Hair follicle dermal papilla cell (primary cell): ENCODE results near the gene STAC3. TPM values are rescaled to one million over a fixed set of nuclear protein-coding genes. Genes with fewer than 3 reads are reported as not detected.

Source experiments
- small RNA-seq: library from RNA; depleted of rRNA; stranded (forward); fragments of <200 nt; gene quantifications from one replicate; pipeline ENCODE3, GENCODE V24; 2012
- total RNA-seq: library from RNA; depleted of rRNA; stranded (reverse); fragments of >200 nt; gene quantifications from 2 replicates; pipeline ENCODE4 v1.2.3, GENCODE V29; 2012

The STAC3 gene
- 0.81 TPM in 1 of 2 replicates, not detected in the other for total RNA-seq

GRCh38 chr12:57250956-57251355, at the start of gene STAC3:
Gene STAC3 (minus strand): TSS chr12:57251187. CDS start chr12:57249636, 1,551 bp downstream.

GRCh38 chr12:57229634-57230380, 21.2 kb downstream of the STAC3 start, which contains the start of gene SHMT2:
Gene SHMT2 (plus strand): TSS chr12:57229711. CDS start chr12:57229779, 68 bp downstream.

GRCh38 chr12:57216014-57216911, 34.7 kb downstream of the STAC3 start, which contains the start of gene NXPH4:
Gene NXPH4 (plus strand): TSS chr12:57216794. CDS start chr12:57216970, 176 bp downstream.

Small RNAs within 50 kb of the gene (small RNA-seq; reads per million reads assigned to genes)
- 1.2 reads per million, percentile 25 among the genes with 10 or more reads in this experiment for gene MIR1228

Other genes starting within 250 kb of the STAC3 start
- gene ZBTB39, start 244.6 kb downstream of the STAC3 start, total RNA-seq, result 6.4 and 8.3 TPM in 2 replicates
- gene TAC3, start 234.7 kb downstream of the STAC3 start, total RNA-seq, result not detected in 2 replicates
- 0.12 TPM in 1 of 2 replicates, not detected in the other for gene MYO1A, start 201.1 kb downstream of the STAC3 start, total RNA-seq
- 3.9 and 4.9 TPM in 2 replicates for gene NEMP1, start 172.4 kb downstream of the STAC3 start, total RNA-seq
- gene NAB2, start 162.1 kb downstream of the STAC3 start, total RNA-seq, result 49.7 and 51.2 TPM in 2 replicates
- 129 and 138 TPM in 2 replicates for gene STAT6, start 139.8 kb downstream of the STAC3 start, total RNA-seq
- 581 and 702 TPM in 2 replicates for gene LRP1, start 122.7 kb downstream of the STAC3 start, total RNA-seq
- not detected in 2 replicates for gene LRP1-AS, start 103.6 kb downstream of the STAC3 start, total RNA-seq
- 1.1 and 2.3 TPM in 2 replicates for gene NXPH4, start 34.4 kb downstream of the STAC3 start, total RNA-seq
- gene SHMT2, start 21.5 kb downstream of the STAC3 start, total RNA-seq, result 209 and 258 TPM in 2 replicates
- gene R3HDM2, start 179.9 kb upstream of the STAC3 start, total RNA-seq, result 21.6 and 21.7 TPM in 2 replicates
- not detected in 2 replicates for gene INHBC, start 183.6 kb upstream of the STAC3 start, total RNA-seq
- gene INHBE, start 204.1 kb upstream of the STAC3 start, total RNA-seq, result 0.85 and 1.8 TPM in 2 replicates
- gene GLI1, start 208.6 kb upstream of the STAC3 start, total RNA-seq, result 0.16 and 0.61 TPM in 2 replicates
- gene ARHGAP9, start 228.7 kb upstream of the STAC3 start, total RNA-seq, result 0.16 and 0.24 TPM in 2 replicates
- gene MARS1, start 236.9 kb upstream of the STAC3 start, total RNA-seq, result 138 and 167 TPM in 2 replicates